GM18519 (cell line): ENCODE measurements around the gene MRAS.
"Not testable (repeated sequence)": the region's sequence is repeated elsewhere in the genome, so short reads cannot be mapped to it uniquely, and the experiment has no call there.

Experiments used
- ATAC-seq: cut with Tn5 transposase; IDR thresholded peaks from one replicate; pipeline ENCODE4 v1.9.1; 2021; ENCODE audit warnings: mild to moderate bottlenecking, moderate library complexity; ENCODE audit not compliant: unreplicated experiment, low FRiP score

The MRAS gene

DNA sequence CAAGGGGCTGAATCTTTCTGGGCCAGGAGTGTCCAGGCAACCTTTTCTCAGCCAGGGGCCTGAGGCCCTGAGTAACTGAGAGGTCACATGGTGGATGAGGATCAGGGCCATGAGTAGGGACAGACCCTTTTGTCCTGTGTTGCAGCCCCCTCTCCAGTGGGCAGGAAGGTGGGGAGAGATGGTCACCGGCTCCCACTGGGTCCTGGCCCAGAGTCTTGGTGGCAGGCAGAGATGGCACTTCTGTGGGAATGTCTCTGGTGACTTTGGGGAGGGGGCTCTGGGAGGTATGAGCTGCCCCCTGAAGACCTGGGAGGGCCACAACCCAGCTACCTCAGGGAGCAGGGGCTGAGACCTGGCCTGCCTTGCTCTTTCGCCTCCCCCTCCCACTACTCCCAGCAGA, 92.9 kb downstream of the MRAS start:
- no peak for ATAC-seq

GRCh38 chr3:138441742-138442141, 93.4 kb downstream of the MRAS start:
- no peak for ATAC-seq

DNA sequence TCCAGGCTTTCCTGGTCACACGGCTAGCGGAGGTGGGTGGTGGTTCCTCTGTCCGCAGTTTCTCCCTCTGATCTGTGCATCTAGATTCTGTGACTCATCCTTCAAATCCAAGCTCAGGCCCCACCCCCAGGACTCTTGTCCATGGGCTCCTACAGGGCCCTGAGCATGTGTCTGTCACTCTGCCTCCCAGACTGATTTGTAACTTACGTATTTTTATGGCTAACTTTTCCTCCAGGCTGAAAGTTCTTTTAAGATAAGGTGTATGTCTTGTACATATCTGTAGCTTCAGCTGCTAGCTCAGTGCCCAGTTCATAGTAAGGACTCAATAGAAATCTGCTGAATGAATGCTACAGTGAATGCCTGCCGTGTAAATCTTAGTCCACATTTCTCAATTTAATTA, 94.1 kb downstream of the MRAS start:
- no peak for ATAC-seq

GRCh38 chr3:138443091-138443490, 94.7 kb downstream of the MRAS start:
- ATAC-seq: no peak

DNA sequence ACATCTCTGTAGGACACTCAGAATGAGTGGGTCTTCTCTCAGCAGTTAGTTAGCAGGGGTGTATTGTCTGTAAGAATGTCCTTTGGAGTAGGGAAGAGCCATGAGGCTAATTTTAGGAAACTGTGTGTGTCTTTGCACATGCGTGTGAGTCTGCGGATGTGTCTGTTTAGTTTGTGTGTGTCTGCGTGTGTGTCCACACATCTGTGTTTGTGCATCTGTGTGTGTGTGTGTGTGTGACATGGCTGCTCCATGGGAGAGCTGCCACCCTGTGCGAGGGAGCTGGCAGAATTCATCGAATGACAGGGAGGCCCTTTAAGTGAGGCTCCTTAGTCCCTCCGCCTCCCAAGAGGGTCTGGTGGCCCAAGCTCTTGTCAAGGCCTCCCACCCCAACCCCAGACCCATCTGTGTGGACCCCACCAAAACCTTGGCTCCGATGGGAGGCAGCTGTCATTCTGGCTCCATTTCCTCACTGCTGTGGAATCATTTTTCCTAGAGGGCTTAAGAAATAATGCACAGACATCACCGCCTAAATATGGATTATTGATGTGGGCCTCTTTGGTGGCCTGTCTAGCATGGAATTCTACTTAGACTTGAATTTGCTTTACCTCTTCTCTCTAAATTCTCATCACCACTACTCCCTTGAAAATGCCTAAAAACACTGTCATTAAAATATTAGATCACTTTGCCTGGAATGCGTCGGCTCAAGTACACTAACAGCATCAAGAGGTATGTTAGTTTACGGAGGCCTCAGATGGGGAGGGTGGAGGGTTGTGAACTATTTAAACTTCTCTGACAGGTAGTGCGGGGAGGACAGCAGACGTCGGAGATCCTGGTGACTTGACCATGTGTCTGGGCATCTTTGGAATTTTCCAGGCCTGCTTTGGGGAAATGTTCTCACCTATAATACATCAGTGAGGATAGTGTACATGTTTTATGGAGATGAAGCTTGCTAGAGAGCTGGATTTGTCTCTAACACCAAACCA, 95.4 kb downstream of the MRAS start:
- no peak for ATAC-seq

GRCh38 chr3:138445236-138445635, 96.9 kb downstream of the MRAS start:
- no peak for ATAC-seq

DNA sequence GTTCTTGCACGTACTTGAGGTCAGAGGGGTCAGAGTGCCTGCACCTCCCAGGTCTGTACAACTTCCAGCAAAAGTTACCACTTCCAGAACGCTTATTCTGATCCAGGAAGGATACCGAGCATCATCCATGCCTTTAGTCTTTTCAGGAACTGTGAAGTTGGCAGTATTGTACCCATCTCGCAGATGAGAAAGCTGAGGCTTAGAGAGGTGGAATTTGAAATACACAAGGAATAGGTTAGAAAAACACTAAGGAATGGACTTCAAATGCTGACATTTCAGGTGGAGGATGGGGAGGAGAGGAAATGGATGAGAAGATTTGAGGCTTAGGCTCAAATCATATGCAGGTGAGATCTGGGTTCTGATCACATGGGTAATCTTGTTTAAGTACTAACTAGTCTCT, 97.3 kb downstream of the MRAS start:
- no peak for ATAC-seq

- ATAC-seq: no peak
Observed at GRCh38 chr3:138448631-138449030, 100.3 kb downstream of the MRAS start.

GRCh38 chr3:138449490-138449889, 101.1 kb downstream of the MRAS start:
- ATAC-seq: no peak

GRCh38 chr3:138450181-138450580, 101.8 kb downstream of the MRAS start:
- ATAC-seq: no peak

GRCh38 chr3:138450704-138451424, 102.5 kb downstream of the MRAS start:
- no peak for ATAC-seq

- ATAC-seq: no peak
Observed at GRCh38 chr3:138451595-138452162, 103.3 kb downstream of the MRAS start.

DNA sequence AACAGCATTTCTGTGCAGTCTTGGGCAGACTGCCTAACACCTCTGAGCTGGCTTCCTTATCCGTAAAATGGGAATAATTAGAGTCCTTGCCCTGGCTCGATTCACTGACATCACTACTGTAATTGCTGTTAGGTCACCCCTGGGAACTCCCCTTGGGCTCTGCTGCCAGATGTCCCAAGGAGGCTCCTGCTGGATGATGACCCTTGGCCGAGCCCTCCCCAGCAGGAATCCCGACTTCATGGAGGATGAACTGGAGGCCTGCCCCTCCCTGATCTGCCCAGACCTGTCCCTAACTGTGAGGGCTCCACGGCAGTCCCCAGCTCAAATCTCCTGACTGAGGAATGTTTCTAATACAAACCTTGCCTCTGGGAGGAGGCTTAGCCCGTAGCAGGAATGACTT, 104.1 kb downstream of the MRAS start:
- ATAC-seq: no peak

- ATAC-seq: not testable (repeated sequence)
Observed at GRCh38 chr3:138453940-138454339, 105.6 kb downstream of the MRAS start.
